Activated CD4-positive, CD25-positive, alpha-beta regulatory T cell (primary cell): Measurements from ENCODE around the gene TMCO4.
A peak's percentile ranks its signal among the peaks of the same experiment; 100 is the strongest.
"Not testable (repeated sequence)": the region's sequence is repeated elsewhere in the genome, so short reads cannot be mapped to it uniquely, and the experiment has no call there.

Experiments used
- DNase-seq, 4 experiments: peaks; one replicate each; lab custom pipeline; 2025; lab: John Stamatoyannopoulos, UW

Gene TMCO4

GRCh38 chr1:19799230-19800075 lies at the start of gene TMCO4:
TMCO4 (minus strand) TSS chr1:19799916; CDS start chr1:19780758, 19,158 bp downstream.
- peak; percentile 24 to 54 (median 37) for DNase-seq

- DNase-seq, result not testable (repeated sequence)
Measured at GRCh38 chr1:19849307-19849706, 49.6 kb upstream of the TMCO4 start.

GRCh38 chr1:19847334-19847733 lies 47.6 kb upstream of the TMCO4 start:
- DNase-seq, result not testable (repeated sequence)

- DNase-seq, result no peak
Measured at GRCh38 chr1:19846338-19846737, 46.6 kb upstream of the TMCO4 start.

GRCh38 chr1:19845555-19845954 lies 45.8 kb upstream of the TMCO4 start:
- DNase-seq, result no peak

GRCh38 chr1:19844731-19845495 lies 45.2 kb upstream of the TMCO4 start:
- no peak for DNase-seq

GRCh38 chr1:19840228-19840627 lies 40.5 kb upstream of the TMCO4 start:
- DNase-seq, result no peak

- DNase-seq, result no peak
Measured at GRCh38 chr1:19837866-19838265, 38.1 kb upstream of the TMCO4 start.

GRCh38 chr1:19835578-19835977 lies 35.9 kb upstream of the TMCO4 start:
- DNase-seq, result no peak

GRCh38 chr1:19831441-19831840 lies 31.7 kb upstream of the TMCO4 start:
- no peak for DNase-seq

GRCh38 chr1:19828546-19828945 lies 28.8 kb upstream of the TMCO4 start:
- DNase-seq, result no peak

- no peak for DNase-seq
Measured at GRCh38 chr1:19825298-19825697, 25.6 kb upstream of the TMCO4 start.

GRCh38 chr1:19824541-19824940 lies 24.8 kb upstream of the TMCO4 start:
- DNase-seq, result no peak

GRCh38 chr1:19824036-19824435 lies 24.3 kb upstream of the TMCO4 start:
- DNase-seq, result no peak

- no peak for DNase-seq
Measured at GRCh38 chr1:19819701-19820100, 20.0 kb upstream of the TMCO4 start.

- no peak for DNase-seq
Measured at GRCh38 chr1:19818324-19818723, 18.6 kb upstream of the TMCO4 start.

GRCh38 chr1:19817160-19817559 lies 17.4 kb upstream of the TMCO4 start:
- DNase-seq, result no peak

GRCh38 chr1:19816737-19817086 lies 17.0 kb upstream of the TMCO4 start:
- not testable (repeated sequence) for DNase-seq

GRCh38 chr1:19815801-19816736 lies 16.4 kb upstream of the TMCO4 start:
- DNase-seq, result no peak

GRCh38 chr1:19814681-19815503 lies 15.2 kb upstream of the TMCO4 start, which contains the start of gene RNF186:
RNF186 (minus strand) TSS chr1:19815283; CDS start chr1:19815101, 182 bp downstream.
- no peak for DNase-seq

- no peak for DNase-seq
Measured at GRCh38 chr1:19814244-19814661, 14.5 kb upstream of the TMCO4 start.
